Liver (tissue), 9 donors: ENCODE measurements around the gene CUX1. TPM values are rescaled to one million over a fixed set of nuclear protein-coding genes. Genes with fewer than 3 reads are reported as not detected.

Source experiments
- DNase-seq: peaks from one replicate; pipeline ENCODE4 v3.0.0-alpha.2; 2017; ENCODE audit warnings: low spot score
- H3K27ac ChIP-seq, 2 donors: one replicate each; pipeline ENCODE4 v1.7.0; 2013; ENCODE audit warnings: inconsistent platforms in 2 of 2, low read length in 2 of 2, control low read depth in 1 of 2, low read depth in 1 of 2, mild to moderate bottlenecking in 1 of 2
- H3K27me3 ChIP-seq, 4 donors: one replicate each; pipeline versions ENCODE4 v1.6.1 to v1.7.0; 2013; ENCODE audit warnings: low read length in 3 of 4, inconsistent platforms in 1 of 4, mild to moderate bottlenecking in 1 of 4, moderate library complexity in 1 of 4; ENCODE audit not compliant: control insufficient read depth in 4 of 4, insufficient read depth in 4 of 4
- H3K36me3 ChIP-seq, 4 donors: one replicate each; pipeline versions ENCODE4 v1.6.1 to v1.7.0; 2013; ENCODE audit warnings: low read length in 3 of 4, mild to moderate bottlenecking in 3 of 4, low read depth in 1 of 4, moderate library complexity in 1 of 4; ENCODE audit not compliant: control insufficient read depth in 4 of 4, insufficient read depth in 3 of 4
- H3K4me1 ChIP-seq, 4 donors: one replicate each; pipeline versions ENCODE4 v1.6.1 to v1.7.0; 2013; ENCODE audit warnings: low read length in 3 of 4, mild to moderate bottlenecking in 3 of 4, moderate library complexity in 1 of 4; ENCODE audit not compliant: control insufficient read depth in 4 of 4, insufficient read depth in 4 of 4
- H3K4me3 ChIP-seq, 3 donors: one replicate each; pipeline versions ENCODE4 v1.6.1 to v1.7.0; 2013; ENCODE audit warnings: low read length in 3 of 3, control low read depth in 1 of 3, low read depth in 1 of 3, mild to moderate bottlenecking in 1 of 3
- H3K9ac ChIP-seq, 2 donors: one replicate each; pipeline ENCODE4 v1.7.0; 2013; ENCODE audit warnings: low read length in 2 of 2, mild to moderate bottlenecking in 2 of 2, moderate library complexity in 2 of 2, control low read depth in 1 of 2, low read depth in 1 of 2
- H3K9me3 ChIP-seq, 4 donors: one replicate each; pipeline versions ENCODE4 v1.6.1 to v1.7.0; 2013; ENCODE audit warnings: low read length in 3 of 4; ENCODE audit not compliant: control insufficient read depth in 4 of 4
- ATF3 ChIP-seq: IDR thresholded peaks from 2 replicates; pipeline ENCODE4 v1.6.1; 2016; ENCODE audit warnings: antibody characterized with exemption
- CTCF ChIP-seq: fragments of 150-350 bp; IDR thresholded peaks from 2 replicates; pipeline ENCODE4 v1.5.1; 2017; ENCODE audit warnings: improper control_type of control experiment, low read depth, low read length; ENCODE audit not compliant: missing input control
- EGR1 ChIP-seq, 2 donors: IDR thresholded peaks; 2 replicates each; pipeline ENCODE4 v1.6.1; 2016 to 2018; ENCODE audit warnings: antibody characterized with exemption in 2 of 2, low read depth in 2 of 2
- FOXA1 ChIP-seq: IDR thresholded peaks from 2 replicates; pipeline ENCODE4 v1.6.1; 2016; ENCODE audit warnings: antibody characterized with exemption
- GABPA ChIP-seq, 2 donors: IDR thresholded peaks in 1 of 2; conservative IDR thresholded peaks in 1 of 2; 2 replicates each; pipeline ENCODE4 v1.6.1; 2016; ENCODE audit warnings: antibody characterized with exemption in 2 of 2, mild to moderate bottlenecking in 1 of 2, moderate library complexity in 1 of 2
- HNF4A ChIP-seq, 2 donors: conservative IDR thresholded peaks; 2 replicates each; pipeline ENCODE4 v1.6.1; 2016; ENCODE audit warnings: antibody characterized with exemption in 2 of 2, mild to moderate bottlenecking in 2 of 2
- HNF4G ChIP-seq: IDR thresholded peaks from 2 replicates; pipeline ENCODE4 v1.6.1; 2016; ENCODE audit warnings: antibody characterized with exemption
- JUND ChIP-seq, 2 donors: IDR thresholded peaks; 2 replicates each; pipeline ENCODE4 v1.6.1; 2016; ENCODE audit warnings: antibody characterized with exemption in 2 of 2
- MAX ChIP-seq: IDR thresholded peaks from 2 replicates; pipeline ENCODE4 v1.6.1; 2016; ENCODE audit warnings: antibody characterized with exemption
- NR2F2 ChIP-seq: IDR thresholded peaks from 2 replicates; pipeline ENCODE4 v1.6.1; 2016; ENCODE audit warnings: antibody characterized with exemption
- RAD21 ChIP-seq, 2 donors: IDR thresholded peaks; 2 replicates each; pipeline ENCODE4 v1.6.1; 2016; ENCODE audit warnings: antibody characterized with exemption in 2 of 2, mild to moderate bottlenecking in 2 of 2
- REST ChIP-seq: IDR thresholded peaks from 2 replicates; pipeline ENCODE4 v1.6.1; 2016; ENCODE audit warnings: antibody characterized with exemption, mild to moderate bottlenecking
- RXRA ChIP-seq, 2 donors: IDR thresholded peaks; 2 replicates each; pipeline ENCODE4 v1.6.1; 2017 to 2018; ENCODE audit warnings: antibody characterized with exemption in 2 of 2, mild to moderate bottlenecking in 1 of 2
- SP1 ChIP-seq: IDR thresholded peaks from 2 replicates; pipeline ENCODE4 v1.6.1; 2018; ENCODE audit warnings: antibody characterized with exemption, mild to moderate bottlenecking
- TAF1 ChIP-seq: conservative IDR thresholded peaks from 2 replicates; pipeline ENCODE4 v1.6.1; 2016; ENCODE audit warnings: antibody characterized with exemption, mild to moderate bottlenecking
- YY1 ChIP-seq: IDR thresholded peaks from 2 replicates; pipeline ENCODE4 v1.6.1; 2016; ENCODE audit warnings: antibody characterized with exemption, mild to moderate bottlenecking
- WGBS: extraction: QIAGEN DNeasy Blood & Tissue Kit; methylation state at CpG from one replicate; pipeline ENCODE4 v1.1.7; 2013; 5-methylcytosine and 5-hydroxymethylcytosine counted together
- polyA plus RNA-seq, 2 donors: library from polyadenylated mRNA; stranded (reverse) in 1 of 2; unstranded in 1 of 2; fragments of 200-250 nt in 1 of 2; fragments of >200 nt in 1 of 2; fragmentation: Nextera tagmentation in 1 of 2; extraction: Ambion mirVana in 1 of 2; gene quantifications; one replicate each; pipeline versions ENCODE4 v1.2.1 to v1.2.3, GENCODE V29; 2013 to 2015
- total RNA-seq, 2 donors: library from RNA; depleted of rRNA; stranded (reverse); fragments of >200 nt; gene quantifications; one replicate each; pipeline ENCODE4 v1.2.3, GENCODE V29; 2014
- donor health status: healthy.
- donor health status: healthy.
- donor health status: healthy.
- donor health status: healthy.
- donor health status: healthy.

CUX1 gene
- total and polyA plus RNA-seq, 4 donors, result 18.6 to 40.6 (median 21.4) TPM

GRCh38 chr7:101845974-101846373 is 28.5 kb downstream of the CUX1 start:
- no peak overlapping the region for H3K9ac ChIP-seq
- TF ChIP-seq NR2F2 (no peak), RXRA (IDR thresholded peaks at IDR 0.05) (no peak), SP1 (no peak), MAX (no peak), ATF3 (no peak), RAD21 (IDR thresholded peaks at IDR 0.05) (no peak), CTCF (no peak), YY1 (no peak), HNF4A (conservative IDR thresholded peaks at IDR 0.05) (no peak), HNF4G (no peak)
- H3K36me3 ChIP-seq, result no peaks in the 10 kb centered on the region
- no peaks in the 10 kb centered on the region for H3K4me1 ChIP-seq
- 97% methylated on average over 2 of the region's 2 CpGs for WGBS
- H3K4me3 ChIP-seq, result no peak overlapping the region
- peaks cover 0 to 3% (median 2%) of the 10 kb centered on the region in 4 donors for H3K9me3 ChIP-seq
- H3K27ac ChIP-seq, result no peak overlapping the region
- no peaks in the 10 kb centered on the region for H3K27me3 ChIP-seq
- no peak for DNase-seq

GRCh38 chr7:101846800-101847538 is 29.5 kb downstream of the CUX1 start:
- DNase-seq, result no peak
- no peaks in the 10 kb centered on the region for H3K27me3 ChIP-seq
- no peak overlapping the region for H3K9ac ChIP-seq
- H3K27ac ChIP-seq, result no peak overlapping the region
- H3K4me3 ChIP-seq, result no peak overlapping the region
- no peaks in the 10 kb centered on the region for H3K4me1 ChIP-seq
- H3K36me3 ChIP-seq, result no peaks in the 10 kb centered on the region
- 97% methylated on average over 11 of the region's 11 CpGs for WGBS
- peaks cover 0 to 3% (median 2%) of the 10 kb centered on the region in 4 donors for H3K9me3 ChIP-seq
- no peak for TF ChIP-seq RAD21 (IDR thresholded peaks at IDR 0.05)
- TF ChIP-seq JUND (IDR thresholded peaks at IDR 0.05), result no peak

- Histone ChIP-seq H3K27me3 (no peaks in the 10 kb centered on the region), H3K4me3 (no peak overlapping the region), H3K9ac (no peak overlapping the region), H3K27ac (no peak overlapping the region), H3K9me3 (peaks cover 0 to 3% (median 2%) of the 10 kb centered on the region in 4 donors), H3K36me3 (no peaks in the 10 kb centered on the region), H3K4me1 (no peaks in the 10 kb centered on the region)
- no peak for DNase-seq
- 93% methylated on average over 8 of the region's 8 CpGs for WGBS
- TF ChIP-seq FOXA1, result no peak
- TF ChIP-seq RAD21 (IDR thresholded peaks at IDR 0.05), result no peak
- no peak for TF ChIP-seq CTCF
- no peak for TF ChIP-seq EGR1 (IDR thresholded peaks at IDR 0.05; ENCODE audit: low read depth in 2 of 2)
- no peak for TF ChIP-seq MAX
- no peak for TF ChIP-seq TAF1
- no peak for TF ChIP-seq GABPA (IDR thresholded peaks at IDR 0.05 in 1 of 2, conservative IDR thresholded peaks at IDR 0.05 in 1 of 2)
- no peak for TF ChIP-seq REST
- no peak for TF ChIP-seq HNF4A (conservative IDR thresholded peaks at IDR 0.05)
- no peak for TF ChIP-seq RXRA (IDR thresholded peaks at IDR 0.05)
- TF ChIP-seq YY1, result no peak
- TF ChIP-seq JUND (IDR thresholded peaks at IDR 0.05), result no peak
- TF ChIP-seq SP1, result no peak
- TF ChIP-seq HNF4G, result no peak
Observed at GRCh38 chr7:101848208-101848951, 31.0 kb downstream of the CUX1 start.
